HG03066 (cell line): ENCODE data around the gene RBM19.

Experiments used
- ATAC-seq: cut with Tn5 transposase; IDR thresholded peaks from one replicate; pipeline ENCODE4 v1.9.1; 2021; ENCODE audit warnings: low read depth; ENCODE audit not compliant: unreplicated experiment

The RBM19 gene

DNA sequence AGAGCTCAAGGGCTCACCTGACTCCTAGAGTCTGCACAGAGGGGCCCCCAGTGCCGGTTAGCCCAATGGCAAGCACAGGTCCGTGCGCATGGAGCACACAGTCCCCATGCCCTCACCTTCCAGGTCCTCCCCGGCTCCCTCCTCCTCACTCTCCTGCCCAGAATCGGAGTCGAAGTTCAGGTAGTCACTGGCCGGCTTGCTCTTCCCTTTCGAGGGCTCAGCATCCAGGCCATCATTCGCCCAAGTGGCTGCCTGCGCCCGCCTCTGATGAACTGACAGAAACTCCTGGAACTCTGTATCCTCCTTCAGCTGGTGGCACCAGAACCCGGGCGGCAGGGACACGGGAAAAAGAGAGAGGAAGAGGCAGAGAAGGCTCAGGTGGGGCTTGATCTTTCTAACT, 7.0 kb downstream of the RBM19 start:
- ATAC-seq, result no peak

DNA sequence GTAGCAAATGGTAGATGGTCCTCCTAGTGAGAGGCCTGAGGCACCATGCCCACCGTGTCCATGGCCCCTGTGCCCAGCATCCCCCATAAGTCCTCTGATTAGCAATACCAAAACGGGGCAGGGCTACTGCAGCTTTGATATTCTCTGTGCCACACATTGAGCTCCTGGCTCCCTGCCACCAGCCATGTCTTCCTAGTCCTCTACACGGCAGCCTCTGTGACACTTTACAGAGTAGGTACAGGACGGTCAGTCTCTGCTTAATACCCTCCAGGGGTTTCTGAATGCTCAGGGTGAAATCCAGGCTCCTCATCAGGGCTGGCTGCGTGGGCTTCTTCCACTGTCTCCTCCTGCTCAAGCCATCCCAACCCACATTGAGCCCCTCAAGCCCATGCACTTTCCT, 8.0 kb downstream of the RBM19 start:
- ATAC-seq, result no peak

DNA sequence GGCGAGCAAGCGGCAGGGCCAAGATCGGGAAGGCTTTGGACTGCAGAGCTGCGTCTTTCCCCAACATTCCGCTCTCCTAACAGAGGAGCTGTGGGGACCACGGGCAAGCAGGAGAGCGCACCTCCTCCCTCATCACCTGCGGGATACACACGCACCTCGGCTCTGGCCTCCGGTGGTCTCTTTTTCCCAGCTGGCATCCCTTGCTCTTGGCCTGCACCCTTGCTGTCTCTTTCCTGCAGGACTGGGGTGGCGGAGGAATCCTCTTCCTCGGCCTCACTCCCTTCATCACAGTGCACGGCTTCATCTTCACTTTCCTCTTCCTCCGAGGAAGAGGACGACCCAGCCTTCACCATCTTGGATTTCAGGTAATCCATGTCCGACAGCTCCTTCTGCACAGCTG, 8.5 kb downstream of the RBM19 start:
- ATAC-seq, result no peak

DNA sequence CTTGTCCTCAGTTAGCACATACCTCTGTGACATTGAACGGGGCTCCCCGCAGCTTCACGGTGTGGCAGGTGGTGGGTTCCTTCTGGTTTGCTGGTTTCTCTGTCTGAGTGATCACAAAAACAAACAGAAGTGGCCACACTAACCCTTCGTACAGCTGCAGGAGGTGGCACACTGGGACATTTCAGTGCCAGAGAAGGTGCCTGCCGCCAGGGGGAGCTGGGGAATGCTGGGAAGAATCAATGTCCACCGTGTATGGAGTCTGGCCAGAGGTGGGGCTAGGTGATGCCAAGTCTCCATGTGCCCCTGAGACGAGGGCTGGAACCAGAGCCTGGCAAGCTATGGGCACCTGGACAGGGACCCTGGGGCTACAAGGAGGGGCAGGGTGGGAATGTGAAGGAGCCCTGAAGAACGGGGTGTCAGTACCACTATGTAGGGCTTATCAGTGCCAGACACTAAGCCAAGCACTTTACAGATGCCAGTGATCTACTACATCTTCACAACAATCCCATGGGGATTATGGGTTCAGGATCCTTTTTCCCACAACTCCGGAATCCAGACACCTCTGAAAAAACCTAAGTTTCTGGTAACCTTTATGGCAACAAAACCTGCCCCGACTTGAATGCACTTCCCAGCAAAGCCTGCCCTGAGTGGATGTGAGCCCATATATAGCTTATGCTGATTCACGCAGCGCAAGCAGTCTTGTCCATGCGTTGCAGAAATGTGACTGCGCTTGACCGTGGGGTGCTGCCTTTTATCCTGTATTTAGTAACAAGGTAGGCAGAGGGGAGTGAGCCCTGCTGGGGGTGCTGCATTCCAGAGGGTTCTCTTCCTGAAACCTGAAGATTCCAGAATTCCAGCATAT, 10.8 kb downstream of the RBM19 start:
- no peak for ATAC-seq

DNA sequence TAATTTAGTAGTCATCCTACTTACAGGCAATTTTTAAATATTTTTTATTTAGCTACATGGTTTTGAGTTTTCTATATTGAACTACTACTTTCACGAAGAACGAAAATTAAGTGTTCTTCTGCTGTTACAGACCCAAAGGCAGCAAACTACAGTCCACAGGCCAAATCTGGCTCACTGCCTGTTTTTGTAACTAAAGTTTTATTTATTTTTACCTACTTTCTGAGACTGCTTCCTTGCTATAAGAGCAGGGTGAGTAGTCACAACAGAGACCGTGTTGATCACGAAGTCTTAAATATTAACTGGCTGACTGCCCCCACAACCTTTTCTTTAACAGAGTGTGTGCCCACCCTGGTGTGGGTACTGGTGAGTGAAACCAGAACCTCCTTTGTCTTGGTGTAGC, 11.6 kb downstream of the RBM19 start:
- no peak for ATAC-seq

DNA sequence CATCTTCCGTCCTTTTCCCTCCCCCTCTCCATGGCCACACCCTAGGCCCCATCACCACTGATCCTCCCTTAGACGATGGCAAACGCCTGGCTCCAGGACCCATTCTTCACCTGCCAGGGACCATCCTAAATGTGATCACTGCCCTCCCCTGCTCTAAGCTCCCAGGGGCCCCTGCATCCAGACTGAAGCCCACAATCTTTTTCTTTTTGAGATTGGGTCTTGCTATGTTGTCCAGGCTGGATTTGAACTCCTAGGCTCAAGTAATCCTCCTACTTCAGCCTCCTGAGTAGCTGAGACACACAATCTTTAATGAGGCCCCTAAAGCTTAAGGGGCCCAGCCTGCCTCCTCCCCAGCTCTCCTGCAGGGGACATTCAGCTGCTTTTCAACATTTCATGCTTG, 15.3 kb downstream of the RBM19 start:
- no peak for ATAC-seq

DNA sequence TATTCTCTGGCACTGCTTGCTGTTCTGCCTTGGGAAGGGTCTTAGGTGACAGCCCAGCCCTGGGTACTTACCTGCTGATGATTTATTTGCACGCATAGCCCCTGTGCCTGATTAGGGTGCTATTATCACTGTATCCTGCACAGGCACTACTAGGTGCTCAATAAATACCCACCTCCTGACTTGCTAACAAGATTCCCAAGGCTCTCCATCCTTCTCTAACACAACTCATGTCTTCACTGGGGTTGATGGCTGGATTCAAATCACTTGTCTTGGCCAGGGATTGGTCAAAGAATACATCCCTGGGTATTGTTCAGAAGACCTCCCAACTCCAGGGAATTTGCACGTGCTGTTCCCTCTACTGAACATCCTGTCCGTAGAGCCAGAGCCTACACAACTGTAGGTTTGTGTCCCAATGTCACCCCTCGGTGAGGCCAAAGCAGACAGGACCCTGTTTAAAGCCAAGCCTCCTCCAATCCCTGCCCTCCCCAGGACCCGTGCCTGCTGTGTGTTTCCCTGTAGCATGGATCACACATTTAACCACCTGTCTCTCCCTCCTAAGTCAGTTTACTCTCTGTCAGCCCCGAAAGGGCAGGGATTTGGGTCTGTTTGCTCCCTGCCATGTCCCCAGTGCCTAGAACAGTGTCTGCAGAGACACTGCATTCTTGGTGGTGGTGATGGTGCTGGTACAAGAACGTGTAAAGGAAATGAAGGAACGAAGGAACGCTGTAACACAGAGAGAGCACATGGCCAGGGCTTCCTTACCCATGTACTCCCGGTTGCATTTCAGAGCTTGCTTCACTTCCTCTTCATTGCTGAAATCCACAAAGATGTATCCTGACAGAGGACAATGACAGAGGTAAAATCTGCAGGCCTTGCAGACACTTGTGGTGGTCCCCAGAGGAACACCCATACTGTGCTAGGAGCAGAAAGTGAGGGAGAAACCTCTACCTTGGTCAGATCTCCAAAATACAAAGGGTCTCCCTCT, 16.5 kb downstream of the RBM19 start:
- ATAC-seq, result no peak

DNA sequence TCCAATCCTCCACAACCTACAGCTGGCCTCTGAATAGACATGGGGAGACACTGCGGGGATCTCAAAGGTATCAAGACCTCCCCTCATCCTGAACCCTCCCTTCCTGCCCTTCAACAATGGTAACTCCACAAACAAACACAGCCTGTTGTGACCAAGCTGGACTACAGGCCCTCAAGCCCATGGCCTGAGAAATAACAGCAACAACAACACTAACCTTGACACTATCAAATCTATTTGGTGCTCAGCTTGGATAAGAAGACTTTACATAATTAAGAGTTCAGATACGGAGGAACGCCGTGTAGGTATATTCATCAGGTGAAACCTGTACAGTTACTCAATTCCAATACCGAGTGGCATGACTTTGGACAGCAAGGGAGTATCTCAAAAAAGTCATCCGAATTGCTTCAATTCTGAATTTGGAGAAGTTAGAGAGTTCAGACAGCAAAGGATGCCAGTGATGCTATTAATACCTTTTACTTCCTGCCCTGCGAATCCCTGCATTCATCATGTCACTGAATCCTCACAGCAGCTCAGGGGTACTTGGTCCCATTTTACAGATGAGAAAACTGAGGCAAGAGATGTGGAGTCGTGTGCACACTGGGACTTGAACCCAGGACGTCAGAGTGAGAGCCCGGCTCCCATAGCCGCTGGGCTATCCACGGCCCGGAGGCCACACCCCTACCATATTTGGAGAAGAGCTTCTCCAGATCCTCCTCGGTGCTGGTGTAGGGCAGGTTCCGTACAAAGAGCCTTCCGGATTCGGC, 17.8 kb downstream of the RBM19 start:
- no peak for ATAC-seq

DNA sequence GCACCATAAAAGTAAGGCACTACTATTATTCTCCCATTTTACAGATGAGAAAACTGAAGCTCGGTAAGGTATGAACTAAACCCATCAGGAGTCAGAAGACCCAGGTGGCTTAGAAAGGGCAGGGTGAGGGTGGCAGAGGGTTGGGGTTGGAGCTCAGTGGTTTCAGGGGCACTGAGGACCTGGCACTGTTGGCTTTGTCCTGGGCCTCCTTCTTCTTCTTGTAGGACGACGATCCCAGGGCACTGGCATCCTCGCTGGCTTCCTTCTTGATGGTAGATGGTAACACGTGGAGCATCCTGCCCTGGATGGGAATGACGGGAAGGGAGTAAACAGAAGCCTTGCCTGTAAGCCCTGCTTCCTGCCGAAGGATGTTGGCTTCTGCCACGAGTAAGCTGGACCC, 19.9 kb downstream of the RBM19 start:
- ATAC-seq, result no peak

DNA sequence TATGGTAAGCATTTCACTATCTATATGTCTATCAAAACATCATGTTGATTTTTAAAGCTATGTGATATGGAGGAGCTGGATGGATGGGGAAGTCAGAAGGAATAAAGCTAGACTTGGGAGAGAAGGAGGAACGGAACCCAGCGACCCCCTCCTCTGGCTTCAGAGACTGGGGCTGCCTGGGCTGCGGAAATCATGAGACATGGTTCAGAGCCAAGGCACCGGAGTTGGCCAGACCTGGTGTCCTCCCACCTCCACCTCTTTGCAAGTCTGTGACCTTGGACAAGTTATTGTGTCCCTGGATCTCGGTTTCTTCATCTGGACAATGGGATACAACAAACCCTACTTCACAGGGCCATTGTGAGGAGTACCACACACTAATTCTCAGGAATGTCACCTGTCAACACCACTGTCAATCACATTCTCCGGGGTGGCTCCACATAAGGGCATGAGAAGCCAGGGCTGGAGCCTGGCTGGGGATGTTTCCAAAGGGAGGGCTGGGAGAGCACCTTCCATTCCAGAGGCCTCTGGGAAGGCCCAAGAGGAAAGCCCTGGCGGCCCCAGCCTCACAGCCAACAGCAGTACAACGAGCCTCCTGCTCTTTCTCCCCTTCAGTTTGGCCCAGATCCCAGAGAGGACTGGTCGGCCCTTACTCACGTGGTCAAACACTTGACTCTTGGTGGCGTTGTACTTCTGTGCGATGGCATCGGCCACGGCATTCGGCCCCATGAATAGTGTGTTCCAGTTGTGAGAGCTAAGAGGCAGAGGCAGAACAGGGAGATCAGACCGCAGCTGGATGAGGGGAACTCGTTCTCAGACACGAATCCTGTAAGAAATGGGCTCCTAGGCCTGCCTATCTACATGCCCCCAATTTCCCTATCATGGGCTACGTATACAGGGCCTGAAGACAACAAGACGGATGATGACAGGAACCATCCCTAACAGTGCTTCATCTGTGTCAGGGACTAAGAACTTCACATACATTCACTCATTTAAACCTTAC, 20.7 kb downstream of the RBM19 start:
- no peak for ATAC-seq

DNA sequence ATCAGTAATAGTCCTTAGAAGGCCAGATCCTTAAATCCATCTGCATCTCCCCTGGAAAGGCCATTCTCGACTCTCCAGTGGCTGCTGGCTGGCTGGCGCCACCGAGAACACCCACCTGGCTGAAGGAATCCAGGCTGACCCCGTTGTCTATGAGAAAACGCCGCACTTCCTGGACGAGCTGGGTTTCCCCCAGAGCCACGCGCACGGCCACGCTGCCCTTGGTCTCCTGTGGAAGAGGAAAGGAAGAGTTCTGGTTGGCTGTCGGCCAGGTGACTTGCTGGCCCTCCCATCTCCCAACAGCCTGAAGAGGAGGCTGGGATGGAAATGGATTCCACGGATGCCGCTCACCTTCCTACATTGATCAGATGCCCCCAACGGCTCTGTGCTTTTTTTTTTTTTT, 23.9 kb downstream of the RBM19 start:
- ATAC-seq, result no peak

DNA sequence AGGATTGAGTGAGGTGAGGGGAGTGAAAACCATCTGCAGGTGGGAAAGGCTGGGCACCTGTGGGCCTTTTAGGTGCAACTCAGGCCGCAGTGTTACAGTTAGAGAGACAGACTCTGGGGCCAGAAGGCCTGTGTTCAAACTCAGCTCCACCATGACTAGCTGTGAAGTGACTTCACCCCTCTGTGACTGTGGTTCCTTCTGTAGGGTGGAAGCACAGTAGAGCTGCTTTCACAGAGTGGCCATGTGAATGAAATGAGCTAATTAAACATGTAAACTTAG, 25.0 kb downstream of the RBM19 start:
- ATAC-seq, result no peak

DNA sequence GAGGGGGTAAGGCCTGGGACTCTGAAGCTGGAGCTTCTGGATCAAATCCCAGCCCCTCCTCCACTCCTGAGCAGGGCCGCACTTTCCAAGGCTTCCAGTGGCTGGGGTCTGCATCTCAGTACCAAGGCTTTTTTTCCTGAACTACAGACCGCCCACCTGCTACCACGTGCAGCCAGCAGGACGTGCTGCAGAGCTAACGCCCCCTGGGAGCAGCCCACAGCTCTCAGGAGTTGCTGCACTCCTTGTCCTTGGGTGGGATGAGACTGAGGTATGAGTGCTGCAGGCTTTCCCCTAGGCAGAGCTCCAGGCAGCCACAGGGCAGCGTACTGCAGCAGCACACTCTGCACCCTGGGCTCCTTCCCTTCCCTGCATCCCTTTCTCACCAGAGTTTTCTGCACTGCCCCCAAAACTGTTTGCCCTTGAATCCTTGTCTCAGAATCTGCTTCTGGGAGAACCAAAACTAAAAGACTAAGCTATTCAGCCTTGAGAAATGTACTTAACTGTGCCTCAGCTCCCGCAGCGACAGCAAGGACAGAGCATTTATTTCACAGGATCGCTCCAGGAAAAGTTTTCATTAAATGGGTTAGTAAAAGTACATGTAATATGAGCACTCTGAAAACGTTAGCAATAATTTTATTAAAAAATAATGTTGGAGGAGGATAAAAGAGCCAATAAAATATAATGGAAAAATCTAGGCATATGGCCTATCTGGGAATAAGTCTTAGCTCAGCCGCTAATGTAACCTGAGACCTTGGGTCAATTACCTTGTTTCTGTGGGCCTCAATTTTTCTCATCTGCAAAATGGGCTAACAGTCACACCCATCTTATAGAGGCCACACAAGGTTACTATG, 25.5 kb downstream of the RBM19 start:
- ATAC-seq, result no peak

DNA sequence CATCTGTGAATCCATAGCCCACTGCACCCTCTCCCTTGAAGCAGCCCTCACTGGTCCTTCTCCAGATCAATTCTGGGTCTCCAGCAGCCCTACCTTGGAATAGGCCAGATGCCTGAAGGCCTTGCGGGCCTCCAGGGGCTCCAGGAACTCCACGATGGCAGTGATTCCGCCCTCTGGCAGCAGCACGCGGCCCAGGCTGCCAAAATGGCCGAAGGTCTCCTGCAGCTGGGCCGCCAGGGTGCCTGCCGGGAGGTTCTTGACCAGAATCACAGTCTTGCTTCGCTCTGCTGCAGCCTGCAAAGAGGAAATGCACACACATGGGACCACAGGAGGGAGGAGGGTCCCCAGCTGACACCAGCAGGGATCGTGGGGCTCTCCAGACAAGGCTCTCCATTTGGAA, 26.3 kb downstream of the RBM19 start:
- ATAC-seq, result no peak

DNA sequence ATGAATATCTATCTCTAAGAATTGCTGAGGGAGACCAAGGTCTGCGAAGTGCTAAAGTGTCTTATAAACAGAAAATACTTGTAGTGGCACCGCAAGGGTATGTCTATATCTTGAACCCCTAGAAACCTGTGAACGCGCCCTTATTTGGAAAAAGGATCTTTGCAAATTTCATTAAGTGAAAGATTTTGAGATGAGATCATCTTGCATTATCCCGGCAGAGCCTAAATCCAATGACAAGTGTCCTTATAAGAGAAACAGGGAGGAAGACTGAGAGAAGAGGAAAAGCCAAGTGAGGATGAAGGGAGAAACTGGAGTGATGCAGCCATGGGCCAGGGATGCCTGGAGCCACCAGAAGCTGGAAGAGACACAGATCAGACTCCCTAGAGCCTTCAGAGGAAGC, 27.7 kb downstream of the RBM19 start:
- ATAC-seq, result no peak

DNA sequence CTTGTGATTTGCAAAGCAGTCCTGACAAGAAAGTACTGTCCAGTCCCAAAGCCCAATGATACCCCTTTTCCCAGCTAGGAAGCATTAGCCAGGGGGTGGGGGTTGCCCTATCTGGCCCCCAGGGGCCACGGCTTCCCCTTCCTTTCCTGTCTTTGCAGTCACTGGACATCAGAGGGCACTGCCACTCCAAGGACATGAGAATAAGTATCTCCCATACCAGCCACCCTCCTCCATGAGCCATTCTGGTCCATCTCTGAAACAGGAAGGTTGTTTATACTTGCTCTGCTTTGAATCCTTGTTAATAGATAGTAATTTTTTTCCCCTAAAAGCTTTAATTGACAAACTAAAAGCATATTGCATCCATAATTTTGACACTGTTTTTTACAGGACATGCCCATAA, 29.7 kb downstream of the RBM19 start:
- no peak for ATAC-seq

DNA sequence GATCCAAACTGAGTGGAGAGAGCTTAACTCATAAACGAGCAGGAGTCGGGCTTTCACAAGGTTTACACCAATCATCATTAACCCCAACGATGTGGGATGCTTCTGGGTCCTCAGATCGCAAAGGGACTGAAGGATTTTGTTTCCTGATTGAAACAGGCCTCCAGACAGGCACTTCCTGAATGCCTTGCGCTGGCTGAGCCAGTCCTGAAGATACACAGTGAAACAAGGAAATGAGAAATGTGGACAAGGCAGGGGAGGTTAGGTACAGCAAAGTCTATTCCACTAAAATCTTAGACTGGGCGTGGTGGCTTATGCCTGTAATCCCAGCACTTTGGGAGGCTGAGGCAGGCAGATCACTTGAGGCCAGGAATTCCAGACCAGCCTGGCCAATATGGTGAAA, 30.7 kb downstream of the RBM19 start:
- ATAC-seq, result no peak

DNA sequence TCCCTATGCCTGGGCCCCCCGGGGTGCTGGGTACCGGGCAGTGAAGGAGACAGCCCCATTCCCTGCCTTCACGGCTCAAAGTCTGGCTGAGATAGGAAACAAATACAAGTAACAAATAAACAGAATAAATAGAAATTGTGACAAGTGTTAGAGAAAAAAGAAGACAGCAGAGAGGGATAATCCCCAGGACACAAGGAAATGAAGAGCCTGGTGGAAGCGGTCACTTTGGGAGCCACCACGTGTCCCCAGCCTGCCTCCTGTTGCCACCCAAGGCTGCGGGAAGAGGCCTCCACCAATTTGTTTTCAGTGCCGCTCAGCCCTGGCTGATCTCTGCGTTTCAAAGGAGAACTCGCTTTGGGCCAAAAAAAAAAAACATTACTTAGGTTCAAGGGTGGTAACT, 31.2 kb downstream of the RBM19 start:
- ATAC-seq, result no peak
